GM12878 (cell line): ENCODE results near the gene ENOX2. TPM values are rescaled to one million over a fixed set of nuclear protein-coding genes. Genes with fewer than 3 reads are reported as not detected.

Experiments used
- ATAC-seq: fragments of 200-7000 bp; cut with Tn5 transposase; 3 replicates; pipeline ENCODE4 v1.9.1; 2020; ENCODE audit warnings: mild to moderate bottlenecking, moderate library complexity
- BruUV-seq: library from RNA; stranded (reverse); fragments of 400-500 nt; replicated peaks from 2 replicates; lab custom pipeline; 2021; lab: Mats Ljungman, UMichigan
- CTCF ChIA-PET: fragments of 300-600 bp; sonication (Branson Sonifier 250); formaldehyde crosslinking; extraction: SDS; loops from one replicate; lab custom pipeline; 2021; ENCODE audit warnings: inconsistent platforms; lab: Yijun Ruan, JAX
- POLR2A ChIA-PET: fragments of 350-600 bp; formaldehyde crosslinking; extraction: SDS; loops from one replicate; lab custom pipeline; 2021; ENCODE audit warnings: inconsistent platforms; lab: Charles Lee
- RAD21 ChIA-PET: fragments of 300-600 bp; sonication (Branson Sonifier 250); formaldehyde crosslinking; loops from one replicate; lab custom pipeline; 2023; ENCODE audit warnings: antibody characterized with exemption; ENCODE audit not compliant: unreplicated experiment; lab: Charles Lee
- SMC1A ChIA-PET: fragments of 300-600 bp; sonication (Branson Sonifier 250); formaldehyde crosslinking; loops from one replicate; lab custom pipeline; 2023; ENCODE audit not compliant: unreplicated experiment, uncharacterized antibody; lab: Charles Lee
- DNase-seq: peaks from one replicate; pipeline ENCODE4 v3.0.0-alpha.2; 2011; ENCODE audit warnings: low read depth, low spot score
- FAIRE-seq: peaks from 3 replicates; lab custom pipeline; 2011; peaks lifted over from hg19 to GRCh38; lab: Jason Lieb, UNC
- H2AFZ ChIP-seq: 2 replicates; pipeline ENCODE4 v1.6.0; 2011; ENCODE audit warnings: low read depth, low read length, control low read depth; ENCODE audit not compliant: control insufficient read depth
- H3K27ac ChIP-seq: 2 replicates; pipeline ENCODE4 v1.5.1; 2011; ENCODE audit warnings: control low read depth; ENCODE audit not compliant: control insufficient read depth, insufficient read depth
- H3K27me3 ChIP-seq, 2 experiments: replicated peaks in 1 of 2; 2 replicates each; pipeline versions ENCODE4 v1.6.0 to v1.6.1; 2011; ENCODE audit warnings: low read length in 1 of 2; ENCODE audit not compliant: control insufficient read depth in 2 of 2, insufficient read depth in 2 of 2
- H3K36me3 ChIP-seq, 2 experiments: 2 replicates each; pipeline ENCODE4 v1.5.1; 2011; ENCODE audit warnings: low read length in 1 of 2; ENCODE audit not compliant: control insufficient read depth in 2 of 2, insufficient read depth in 2 of 2
- H3K4me1 ChIP-seq: 2 replicates; pipeline ENCODE4 v1.6.1; 2011; ENCODE audit warnings: mild to moderate bottlenecking, low read length, moderate library complexity, mixed read lengths; ENCODE audit not compliant: control insufficient read depth, insufficient read depth
- H3K4me2 ChIP-seq: 2 replicates; pipeline ENCODE4 v1.6.0; 2011; ENCODE audit warnings: control low read depth; ENCODE audit not compliant: control insufficient read depth, insufficient read depth
- H3K4me3 ChIP-seq: fragments of 200-600 bp; sonication (generic); 2 replicates; pipeline ENCODE4 v1.5.1; 2016
- H3K79me2 ChIP-seq: 2 replicates; pipeline ENCODE4 v1.6.0; 2011; ENCODE audit warnings: low read length; ENCODE audit not compliant: control insufficient read depth, insufficient read depth
- H3K9ac ChIP-seq: 2 replicates; pipeline ENCODE4 v1.8.0; 2011; ENCODE audit warnings: low read length, control low read depth, mixed read lengths; ENCODE audit not compliant: control insufficient read depth, insufficient read depth
- H3K9me3 ChIP-seq: replicated peaks from 3 replicates; pipeline ENCODE4 v1.5.1; 2011; ENCODE audit warnings: mild to moderate bottlenecking, low read length; ENCODE audit not compliant: control insufficient read depth, insufficient read depth
- H4K20me1 ChIP-seq: 2 replicates; pipeline ENCODE4 v1.6.0; 2011; ENCODE audit not compliant: control insufficient read depth, insufficient read depth
- CUX1 ChIP-seq: IDR thresholded peaks from 2 replicates; pipeline ENCODE4 v1.6.1; 2012; ENCODE audit warnings: improper control_type of control experiment, low read depth, low read length; ENCODE audit not compliant: insufficient replicate concordance
- NFYA ChIP-seq: IDR thresholded peaks from 2 replicates; pipeline ENCODE4 v1.6.1; 2011; ENCODE audit warnings: low read depth, mild to moderate bottlenecking, low read length, improper control_type of control experiment, borderline replicate concordance
- TBL1XR1 ChIP-seq: IDR thresholded peaks from 2 replicates; pipeline ENCODE4 v1.6.1; 2012; ENCODE audit warnings: low read depth, low read length, improper control_type of control experiment
- WGBS: methylation state at CpG from one replicate; pipeline ENCODE4 v1.1.6; 2016; ENCODE audit warnings: low lambda C conversion rate; ENCODE audit not compliant: insufficient replicate concordance, insufficient coverage; ENCODE audit errors: missing lambda C conversion rate; 5-methylcytosine and 5-hydroxymethylcytosine counted together
- in situ Hi-C: fragments of 300-500 bp; cut with MboI; formaldehyde crosslinking; loops from 9 replicates; pipeline ENCODE4 v1.14.3; 2018; ENCODE audit warnings: mixed read lengths
- intact Hi-C: fragments of 100-400 bp; cut with micrococcal nuclease; formaldehyde crosslinking; loops from one replicate; pipeline ENCODE4 v1.14.2; 2022; ENCODE audit not compliant: unreplicated experiment
- polyA plus RNA-seq, 11 experiments: library from polyadenylated mRNA; depleted of rRNA in 4 of 11; unstranded in 6 of 11; stranded (reverse) in 5 of 11; fragments of >200 nt; fragmentation: Nextera tagmentation in 4 of 11; fragmentation: Illumina TruSeq in 1 of 11; extraction: Ambion mirVana in 4 of 11; extraction: Trizol in 1 of 11; gene quantifications; 1 replicate in 1 of 11; 2 replicates in 10 of 11; pipeline versions ENCODE4 v1.2.1 to v1.2.3, GENCODE V29; 2011 to 2016; ENCODE audit warnings: inconsistent platforms in 2 of 11, missing spikeins in 2 of 11, low read depth in 1 of 11
- total RNA-seq, 4 experiments: library from RNA; depleted of rRNA in 3 of 4; stranded (reverse); fragments of >200 nt in 3 of 4; fragmentation: Illumina TruSeq in 1 of 4; extraction: Trizol in 1 of 4; gene quantifications; 2 replicates each; pipeline versions ENCODE4 v1.2.1 to v1.2.3, GENCODE V29; 2013 to 2021

The ENOX2 gene
- total and polyA plus RNA-seq, 10 of the 15 experiments (the other 5 are each of a cell fraction or from before 2014, with no cell fraction given), result 3.2 to 13.0 (median 7.7) TPM

DNA sequence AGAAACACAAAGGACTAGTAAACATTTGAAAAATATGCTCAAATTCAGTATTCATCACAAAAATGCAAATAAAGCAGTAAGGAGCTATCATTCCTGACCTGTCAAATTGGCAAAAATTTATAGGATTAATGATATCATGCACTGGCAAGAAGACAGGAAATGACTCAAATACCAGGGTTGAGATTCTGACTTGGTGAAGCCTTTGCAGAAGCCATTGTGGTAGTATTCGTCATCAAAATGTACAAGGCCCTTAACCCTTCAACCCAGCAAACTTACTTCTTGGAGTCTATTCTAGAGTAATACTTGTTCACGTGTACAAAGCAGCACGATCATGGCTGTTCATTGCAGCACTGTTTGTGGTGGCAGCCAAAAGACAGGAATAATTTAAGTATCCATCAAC is 132.4 kb downstream of the ENOX2 start:
- Histone ChIP-seq H4K20me1 (no peaks in the 10 kb centered on the region; the same call in 1 of the 2 replicates), H3K36me3 (no peaks in the 10 kb centered on the region), H3K79me2 (no peaks in the 10 kb centered on the region), H3K9ac (no peak overlapping the region), H2AFZ (no peak overlapping the region), H3K4me2 (no peak overlapping the region), H3K27me3 (no peaks in the 10 kb centered on the region), H3K4me3 (no peak overlapping the region), H3K9me3 (no peaks in the 10 kb centered on the region), H3K4me1 (no peaks in the 10 kb centered on the region; the same call in 1 of the 2 replicates), H3K27ac (no peak overlapping the region)
- ChIA-PET SMC1A (no interaction called here), RAD21 (no interaction called here), POLR2A (no interaction called here), CTCF (no interaction called here)
- intact Hi-C loops, result no loop called here
- ATAC-seq, result no peak
- no peak for DNase-seq
- BruUV-seq, result no TSS peak
- WGBS, result 55% methylated on average over 3 of the region's 3 CpGs
- in situ Hi-C loops, result no loop called here
- FAIRE-seq, result no peak
- TF ChIP-seq CUX1, result no peak
- no peak for TF ChIP-seq NFYA
- TF ChIP-seq TBL1XR1, result no peak
